A673 (cell line): ENCODE measurements around the gene MZB1. TPM values are rescaled to one million over a fixed set of nuclear protein-coding genes. Genes with fewer than 3 reads are reported as not detected.
A peak's percentile ranks its signal among the peaks of the same experiment; 100 is the strongest.

Source experiments
- BruUV-seq: library from RNA; stranded (reverse); fragments of 400-500 nt; replicated peaks from 2 replicates; lab custom pipeline; 2021; lab: Mats Ljungman, UMichigan
- CTCF ChIA-PET: fragments of 300-600 bp; sonication (Branson Sonifier 250); formaldehyde crosslinking; loops from one replicate; lab custom pipeline; 2022; ENCODE audit warnings: antibody characterized with exemption; lab: Charles Lee
- POLR2A ChIA-PET: fragments of 300-600 bp; sonication (Branson Sonifier 250); formaldehyde crosslinking; loops from one replicate; lab custom pipeline; 2022; ENCODE audit warnings: antibody characterized with exemption; ENCODE audit not compliant: low non-redundant PET; lab: Charles Lee
- DNase-seq: peaks from one replicate; pipeline ENCODE4 v3.0.0-alpha.2; 2015; ENCODE audit warnings: low spot score
- H3K27ac ChIP-seq: fragments of 200-600 bp; sonication (generic); 2 replicates; pipeline ENCODE4 v1.5.1; 2016; ENCODE audit warnings: mixed run types, low read depth, mild to moderate bottlenecking, mixed read lengths, antibody characterized with exemption, low read length; ENCODE audit not compliant: poor library complexity, severe bottlenecking
- H3K27me3 ChIP-seq: fragments of 200-600 bp; sonication (generic); replicated peaks from 2 replicates; pipeline ENCODE4 v1.6.1; 2017; ENCODE audit warnings: mixed run types, low read depth, mild to moderate bottlenecking, mixed read lengths, antibody characterized with exemption, low read length; ENCODE audit not compliant: insufficient read depth, poor library complexity
- H3K36me3 ChIP-seq: fragments of 200-600 bp; sonication (generic); 2 replicates; pipeline ENCODE4 v1.6.1; 2016; ENCODE audit warnings: mixed run types, mild to moderate bottlenecking, mixed read lengths, antibody characterized with exemption, low read length; ENCODE audit not compliant: insufficient read depth, poor library complexity, severe bottlenecking
- H3K4me1 ChIP-seq: fragments of 200-600 bp; sonication (generic); 2 replicates; pipeline ENCODE4 v1.6.1; 2017; ENCODE audit warnings: mixed run types, mild to moderate bottlenecking, mixed read lengths, antibody characterized with exemption, low read length; ENCODE audit not compliant: insufficient read depth, poor library complexity, severe bottlenecking
- H3K4me3 ChIP-seq: fragments of 200-600 bp; sonication (generic); 2 replicates; pipeline ENCODE4 v1.5.1; 2016; ENCODE audit warnings: low read depth, mixed run types, mild to moderate bottlenecking, mixed read lengths, low read length; ENCODE audit not compliant: poor library complexity, severe bottlenecking
- H3K9me3 ChIP-seq: fragments of 200-600 bp; sonication (generic); 2 replicates; pipeline ENCODE4 v1.6.1; 2016; ENCODE audit warnings: mixed run types, low read depth, mild to moderate bottlenecking, mixed read lengths, antibody characterized with exemption, low read length; ENCODE audit not compliant: poor library complexity, severe bottlenecking
- EZH2 ChIP-seq: fragments of 200-600 bp; sonication (generic); IDR thresholded peaks from 2 replicates; pipeline ENCODE4 v1.6.1; 2017; ENCODE audit warnings: borderline replicate concordance, low read depth, mild to moderate bottlenecking, mixed read lengths, antibody characterized with exemption, low read length; ENCODE audit not compliant: poor library complexity, severe bottlenecking
- intact Hi-C: fragments of 100-400 bp; cut with micrococcal nuclease; formaldehyde crosslinking; loops from one replicate; pipeline ENCODE4 v1.10.0; 2022; ENCODE audit not compliant: unreplicated experiment
- total RNA-seq: library from RNA; stranded (reverse); gene quantifications from 2 replicates; pipeline ENCODE4 v1.2.3, GENCODE V29; 2021
- TF ChIP-seq, protein P1 (sequence below): fragments of 300-800, 200-600 bp; sonication (generic); conservative IDR thresholded peaks from 2 replicates; pipeline ENCODE4 v1.5.1; 2017; ENCODE audit warnings: low read depth, mild to moderate bottlenecking, antibody characterized with exemption, low read length, moderate library complexity, mixed read lengths

MZB1 gene
- total RNA-seq, 1 experiment from 2014 or later: not detected

DNA sequence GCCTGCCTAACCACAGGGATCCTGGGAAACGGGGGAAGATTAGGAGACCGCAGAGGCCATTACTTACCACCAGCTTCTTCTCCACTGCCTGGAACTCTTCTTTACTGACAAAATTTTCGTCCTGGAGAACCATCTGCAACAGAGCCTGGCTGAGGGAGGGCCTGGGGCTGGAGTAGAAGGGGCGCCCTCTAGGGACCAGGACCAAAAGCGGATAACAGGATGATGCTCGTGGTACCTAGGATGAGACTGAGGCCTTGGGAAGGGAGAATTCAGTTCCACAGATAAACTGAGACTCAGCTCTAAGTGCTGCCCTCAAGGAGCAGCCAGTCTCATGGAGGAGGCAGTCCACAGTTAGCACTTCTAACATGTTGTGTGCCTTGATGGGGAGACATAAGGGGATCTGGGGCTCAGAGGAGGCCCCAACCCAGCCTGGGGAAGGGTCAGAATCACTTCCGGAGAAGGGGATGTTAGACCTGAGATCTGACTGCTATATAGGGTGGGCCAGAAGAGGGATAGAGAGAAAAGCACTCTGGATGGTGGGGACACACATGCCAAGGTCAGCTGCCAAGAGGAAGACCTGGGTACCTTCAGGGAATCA, 12.9 kb upstream of the MZB1 start:
- no peaks in the 10 kb centered on the region for H3K9me3 ChIP-seq
- H3K4me1 ChIP-seq: peaks cover 8% of the 10 kb centered on the region
- peak; percentile 62 for DNase-seq
- intact Hi-C loops: no loop called here
- no peaks in the 10 kb centered on the region for H3K27me3 ChIP-seq
- POLR2A ChIA-PET: no interaction called here
- H3K36me3 ChIP-seq: no peaks in the 10 kb centered on the region
- TF ChIP-seq, protein P1, sequence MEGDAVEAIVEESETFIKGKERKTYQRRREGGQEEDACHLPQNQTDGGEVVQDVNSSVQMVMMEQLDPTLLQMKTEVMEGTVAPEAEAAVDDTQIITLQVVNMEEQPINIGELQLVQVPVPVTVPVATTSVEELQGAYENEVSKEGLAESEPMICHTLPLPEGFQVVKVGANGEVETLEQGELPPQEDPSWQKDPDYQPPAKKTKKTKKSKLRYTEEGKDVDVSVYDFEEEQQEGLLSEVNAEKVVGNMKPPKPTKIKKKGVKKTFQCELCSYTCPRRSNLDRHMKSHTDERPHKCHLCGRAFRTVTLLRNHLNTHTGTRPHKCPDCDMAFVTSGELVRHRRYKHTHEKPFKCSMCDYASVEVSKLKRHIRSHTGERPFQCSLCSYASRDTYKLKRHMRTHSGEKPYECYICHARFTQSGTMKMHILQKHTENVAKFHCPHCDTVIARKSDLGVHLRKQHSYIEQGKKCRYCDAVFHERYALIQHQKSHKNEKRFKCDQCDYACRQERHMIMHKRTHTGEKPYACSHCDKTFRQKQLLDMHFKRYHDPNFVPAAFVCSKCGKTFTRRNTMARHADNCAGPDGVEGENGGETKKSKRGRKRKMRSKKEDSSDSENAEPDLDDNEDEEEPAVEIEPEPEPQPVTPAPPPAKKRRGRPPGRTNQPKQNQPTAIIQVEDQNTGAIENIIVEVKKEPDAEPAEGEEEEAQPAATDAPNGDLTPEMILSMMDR: peak; percentile 63
- no peak for TF ChIP-seq EZH2
- CTCF ChIA-PET: interaction anchor here (0.7 kb wide), 1 partner anchor 767 kb away, joined by 4 read pairs; no protein-coding TSS in a partner anchor
- no TSS peak for BruUV-seq
- H3K4me3 ChIP-seq: peak overlapping the region; percentile 48
- peak overlapping the region; percentile 93 for H3K27ac ChIP-seq

DNA sequence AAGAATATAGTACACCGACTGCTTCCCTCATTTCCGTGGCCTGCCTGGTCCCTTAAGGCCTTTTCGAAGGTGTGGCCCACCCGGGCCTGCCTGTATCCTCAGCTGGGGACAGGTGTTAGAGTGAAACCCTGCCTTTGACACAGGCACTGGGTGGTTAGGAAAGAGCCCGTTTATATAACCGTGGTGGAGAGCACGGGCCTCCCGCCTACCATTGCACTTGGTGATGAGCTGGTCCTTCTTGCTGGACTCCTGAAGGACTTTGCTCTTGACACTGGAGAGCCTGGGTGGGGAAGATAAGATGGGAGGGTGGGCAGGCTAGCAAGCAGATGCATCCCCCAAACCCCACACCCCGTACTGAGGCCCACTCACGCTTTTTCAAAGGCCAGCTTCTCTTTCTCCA, 11.8 kb upstream of the MZB1 start:
- TF ChIP-seq EZH2: no peak
- TF ChIP-seq, protein P1: no peak
- Histone ChIP-seq H3K27me3 (no peaks in the 10 kb centered on the region), H3K4me1 (peaks cover 8% of the 10 kb centered on the region), H3K4me3 (no peak overlapping the region), H3K36me3 (no peaks in the 10 kb centered on the region), H3K9me3 (no peaks in the 10 kb centered on the region), H3K27ac (no peak overlapping the region)
- ChIA-PET POLR2A (no interaction called here), CTCF (no interaction called here)
- BruUV-seq: no TSS peak
- DNase-seq: no peak
- intact Hi-C loops: no loop called here

DNA sequence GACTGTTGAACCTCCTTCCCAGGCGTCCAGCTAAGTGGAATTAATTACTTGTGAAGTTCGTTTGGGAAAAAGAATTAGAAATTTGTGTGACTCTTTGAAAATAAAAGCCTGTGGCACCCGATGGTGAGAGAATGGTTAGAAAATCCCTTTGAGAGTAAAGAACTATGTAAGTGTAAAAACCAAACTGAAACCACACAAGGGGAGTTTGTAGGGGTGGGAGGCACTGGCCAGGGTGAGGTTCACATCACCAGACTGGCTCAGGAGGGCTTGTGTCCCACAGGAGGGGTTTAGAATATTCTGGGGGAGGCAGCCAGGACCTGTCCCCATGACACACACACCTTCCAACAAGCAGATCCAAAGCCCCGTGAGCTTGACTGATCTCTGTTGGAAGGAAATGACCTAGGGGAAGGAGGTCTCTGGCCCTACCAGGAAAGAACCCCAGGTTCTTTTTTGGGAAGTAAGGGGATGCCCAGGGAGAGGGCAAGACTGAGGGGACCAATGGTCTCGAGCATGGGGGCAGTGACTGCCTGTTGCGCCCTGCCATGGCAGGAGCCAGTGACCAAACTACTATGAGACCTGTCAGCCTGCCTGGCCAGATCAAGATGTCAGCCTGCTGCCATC, 9.9 kb upstream of the MZB1 start:
- BruUV-seq: no TSS peak
- intact Hi-C loops: no loop called here
- Histone ChIP-seq H3K9me3 (no peaks in the 10 kb centered on the region), H3K27ac (no peak overlapping the region), H3K4me3 (no peak overlapping the region), H3K36me3 (no peaks in the 10 kb centered on the region), H3K4me1 (peaks cover 6% of the 10 kb centered on the region), H3K27me3 (no peaks in the 10 kb centered on the region)
- TF ChIP-seq EZH2: no peak
- TF ChIP-seq, protein P1: no peak
- ChIA-PET POLR2A (no interaction called here), CTCF (no interaction called here)
- DNase-seq: no peak
